Activated CD4-positive, alpha-beta T cell treated with anti-CD3 and anti-CD28 coated beads for 4 hours (primary cell): ENCODE measurements around the gene OSGIN1.
"Not testable (repeated sequence)": the region's sequence is repeated elsewhere in the genome, so short reads cannot be mapped to it uniquely, and the experiment has no call there.

Experiments used
- DNase-seq, 2 donors: peaks; one replicate each; pipeline ENCODE4 v3.0.0-alpha.2; 2020

The OSGIN1 gene

GRCh38 chr16:83926726-83927397, 26.2 kb upstream of the OSGIN1 start:
- DNase-seq, result peak; percentile 36 to 54

- no peak for DNase-seq
Observed at GRCh38 chr16:83928341-83929055, 24.5 kb upstream of the OSGIN1 start.

GRCh38 chr16:83929811-83930555, 23.1 kb upstream of the OSGIN1 start:
- DNase-seq, result no peak

- DNase-seq, result no peak
Observed at GRCh38 chr16:83930730-83931500, 22.1 kb upstream of the OSGIN1 start.

- no peak for DNase-seq
Observed at GRCh38 chr16:83931556-83931955, 21.5 kb upstream of the OSGIN1 start.

GRCh38 chr16:83932304-83932703, 20.7 kb upstream of the OSGIN1 start:
- no peak for DNase-seq

GRCh38 chr16:83932955-83933673, 19.9 kb upstream of the OSGIN1 start:
- no peak for DNase-seq

- DNase-seq, result no peak
Observed at GRCh38 chr16:83933885-83934683, 19.0 kb upstream of the OSGIN1 start.

- DNase-seq, result no peak
Observed at GRCh38 chr16:83934684-83934977, 18.4 kb upstream of the OSGIN1 start.

GRCh38 chr16:83935005-83935857, 17.8 kb upstream of the OSGIN1 start:
- no peak for DNase-seq

GRCh38 chr16:83935858-83936255, 17.2 kb upstream of the OSGIN1 start:
- DNase-seq, result no peak

- DNase-seq, result no peak
Observed at GRCh38 chr16:83936581-83937165, 16.4 kb upstream of the OSGIN1 start.

- no peak for DNase-seq
Observed at GRCh38 chr16:83937267-83937666, 15.8 kb upstream of the OSGIN1 start.

- no peak for DNase-seq
Observed at GRCh38 chr16:83937922-83938885, 14.8 kb upstream of the OSGIN1 start.

GRCh38 chr16:83939266-83939855, 13.7 kb upstream of the OSGIN1 start:
- DNase-seq, result no peak

- no peak for DNase-seq
Observed at GRCh38 chr16:83940119-83940518, 12.9 kb upstream of the OSGIN1 start.

- no peak for DNase-seq
Observed at GRCh38 chr16:83940630-83941378, 12.2 kb upstream of the OSGIN1 start.

- DNase-seq, result not testable (repeated sequence)
Observed at GRCh38 chr16:83941546-83941945, 11.5 kb upstream of the OSGIN1 start.
